ENCODE measurements around the gene HHAT.

- TF ChIP-seq, protein P1, sequence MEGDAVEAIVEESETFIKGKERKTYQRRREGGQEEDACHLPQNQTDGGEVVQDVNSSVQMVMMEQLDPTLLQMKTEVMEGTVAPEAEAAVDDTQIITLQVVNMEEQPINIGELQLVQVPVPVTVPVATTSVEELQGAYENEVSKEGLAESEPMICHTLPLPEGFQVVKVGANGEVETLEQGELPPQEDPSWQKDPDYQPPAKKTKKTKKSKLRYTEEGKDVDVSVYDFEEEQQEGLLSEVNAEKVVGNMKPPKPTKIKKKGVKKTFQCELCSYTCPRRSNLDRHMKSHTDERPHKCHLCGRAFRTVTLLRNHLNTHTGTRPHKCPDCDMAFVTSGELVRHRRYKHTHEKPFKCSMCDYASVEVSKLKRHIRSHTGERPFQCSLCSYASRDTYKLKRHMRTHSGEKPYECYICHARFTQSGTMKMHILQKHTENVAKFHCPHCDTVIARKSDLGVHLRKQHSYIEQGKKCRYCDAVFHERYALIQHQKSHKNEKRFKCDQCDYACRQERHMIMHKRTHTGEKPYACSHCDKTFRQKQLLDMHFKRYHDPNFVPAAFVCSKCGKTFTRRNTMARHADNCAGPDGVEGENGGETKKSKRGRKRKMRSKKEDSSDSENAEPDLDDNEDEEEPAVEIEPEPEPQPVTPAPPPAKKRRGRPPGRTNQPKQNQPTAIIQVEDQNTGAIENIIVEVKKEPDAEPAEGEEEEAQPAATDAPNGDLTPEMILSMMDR (IDR thresholded peaks at IDR 0.05) = no peak
- no peak for TF ChIP-seq POLR2A (IDR thresholded peaks at IDR 0.05)
Measured at GRCh38 chr1:210418863-210419650, 90.4 kb downstream of the HHAT start.

Measured in testis (tissue), 2 donors.